ENCODE results near the gene RAB3C. TPM values are rescaled to one million over a fixed set of nuclear protein-coding genes. Genes with fewer than 3 reads are reported as not detected.

The RAB3C gene
- total and polyA plus RNA-seq, 9 donors: 0.11 to 17.2 (median 2.7) TPM

DNA sequence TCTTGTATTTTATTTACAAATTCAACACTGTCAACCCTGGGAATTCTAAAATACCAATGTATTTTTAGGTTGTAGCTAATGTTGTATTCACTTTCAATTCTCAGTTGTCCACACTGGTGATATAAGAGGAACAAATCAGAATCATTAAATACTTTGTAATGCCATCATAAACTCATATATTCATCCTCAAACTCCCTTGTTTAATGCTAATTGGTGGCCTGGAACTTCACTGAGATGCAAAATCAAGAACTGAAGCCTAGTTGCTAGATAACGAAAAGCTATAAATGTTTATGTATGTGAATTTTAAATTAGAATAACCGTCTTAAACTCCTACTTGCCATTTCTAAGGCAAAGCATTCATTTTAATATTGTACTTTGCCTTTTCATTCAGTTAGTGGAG lies 274.7 kb downstream of the RAB3C start:
- intact Hi-C loops (cut with DNase I): loop anchor here in 1 of 4 donors (10.0 kb wide), 1 partner anchor 363 kb away; the partner anchor contains the start of gene GAPT
- no peak for DNase-seq
- TF ChIP-seq POLR2A (IDR thresholded peaks at IDR 0.05) (no peak), EP300 (IDR thresholded peaks at IDR 0.05) (no peak)
- TF ChIP-seq, protein P1, sequence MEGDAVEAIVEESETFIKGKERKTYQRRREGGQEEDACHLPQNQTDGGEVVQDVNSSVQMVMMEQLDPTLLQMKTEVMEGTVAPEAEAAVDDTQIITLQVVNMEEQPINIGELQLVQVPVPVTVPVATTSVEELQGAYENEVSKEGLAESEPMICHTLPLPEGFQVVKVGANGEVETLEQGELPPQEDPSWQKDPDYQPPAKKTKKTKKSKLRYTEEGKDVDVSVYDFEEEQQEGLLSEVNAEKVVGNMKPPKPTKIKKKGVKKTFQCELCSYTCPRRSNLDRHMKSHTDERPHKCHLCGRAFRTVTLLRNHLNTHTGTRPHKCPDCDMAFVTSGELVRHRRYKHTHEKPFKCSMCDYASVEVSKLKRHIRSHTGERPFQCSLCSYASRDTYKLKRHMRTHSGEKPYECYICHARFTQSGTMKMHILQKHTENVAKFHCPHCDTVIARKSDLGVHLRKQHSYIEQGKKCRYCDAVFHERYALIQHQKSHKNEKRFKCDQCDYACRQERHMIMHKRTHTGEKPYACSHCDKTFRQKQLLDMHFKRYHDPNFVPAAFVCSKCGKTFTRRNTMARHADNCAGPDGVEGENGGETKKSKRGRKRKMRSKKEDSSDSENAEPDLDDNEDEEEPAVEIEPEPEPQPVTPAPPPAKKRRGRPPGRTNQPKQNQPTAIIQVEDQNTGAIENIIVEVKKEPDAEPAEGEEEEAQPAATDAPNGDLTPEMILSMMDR (IDR thresholded peaks at IDR 0.05): no peak
- no peak overlapping the region for H3K4me3 ChIP-seq
- no peak overlapping the region for H3K27ac ChIP-seq
- WGBS, 3 donors: 45 to 94% (median 49%) methylated on average over 2 of the region's 2 CpGs
- no peaks in the 10 kb centered on the region for H3K36me3 ChIP-seq
- H3K9me3 ChIP-seq: no peaks in the 10 kb centered on the region
- H3K27me3 ChIP-seq: no peaks in the 10 kb centered on the region
- H3K4me1 ChIP-seq (ENCODE audit: insufficient read depth): no peaks in the 10 kb centered on the region

DNA sequence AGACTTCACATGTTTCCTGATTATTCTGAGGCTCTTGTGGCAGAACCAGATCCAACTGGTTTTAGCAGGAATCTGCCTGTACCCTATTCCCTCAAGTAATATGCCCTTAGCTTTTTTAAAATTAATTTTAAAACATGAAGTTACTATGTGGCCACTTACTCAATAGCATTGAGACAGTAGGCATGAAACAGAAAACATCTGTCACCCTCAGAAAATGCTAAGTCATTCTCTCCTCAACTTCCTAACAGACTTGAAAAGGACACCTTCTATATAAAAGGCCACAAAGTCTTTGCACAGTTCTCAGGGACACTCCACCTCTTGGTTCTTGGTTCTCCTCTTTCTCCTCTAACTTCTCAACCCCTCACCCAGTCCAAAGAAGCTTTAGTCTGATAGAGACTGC lies 277.8 kb downstream of the RAB3C start:
- Histone ChIP-seq H3K27me3 (no peaks in the 10 kb centered on the region), H3K36me3 (no peaks in the 10 kb centered on the region), H3K4me3 (no peak overlapping the region), H3K4me1 (ENCODE audit: insufficient read depth) (no peaks in the 10 kb centered on the region), H3K27ac (no peak overlapping the region), H3K9me3 (no peaks in the 10 kb centered on the region)
- no peak for DNase-seq
- TF ChIP-seq, protein P1 (IDR thresholded peaks at IDR 0.05): no peak
- TF ChIP-seq EP300 (IDR thresholded peaks at IDR 0.05) (no peak), POLR2A (IDR thresholded peaks at IDR 0.05) (no peak)
- intact Hi-C loops (cut with DNase I): no loop called here

DNA sequence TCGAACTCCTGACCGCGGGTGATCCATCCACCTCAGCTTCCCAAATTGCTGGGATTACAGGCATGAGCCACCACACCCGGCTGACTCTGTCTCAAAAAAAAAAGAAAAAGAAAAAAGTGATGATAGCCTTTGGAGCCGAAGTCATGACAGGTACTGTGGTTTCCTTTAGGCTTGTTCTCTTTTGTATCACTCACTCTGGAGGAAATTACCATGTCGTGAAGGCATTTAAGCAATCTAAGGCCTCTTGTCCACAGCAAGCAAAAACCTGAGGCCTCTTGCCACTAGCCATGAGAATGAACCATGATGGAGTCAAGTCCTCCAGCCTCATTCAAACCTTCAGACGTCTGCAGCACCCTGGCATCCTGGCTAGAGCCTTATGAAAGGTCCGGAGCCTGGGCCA lies 286.1 kb downstream of the RAB3C start:
- H3K36me3 ChIP-seq: no peaks in the 10 kb centered on the region
- H3K27me3 ChIP-seq: no peaks in the 10 kb centered on the region
- DNase-seq: no peak
- no peak overlapping the region for H3K4me3 ChIP-seq
- WGBS, 3 donors: 52 to 77% (median 55%) methylated on average over 8 of the region's 8 CpGs
- no peaks in the 10 kb centered on the region for H3K9me3 ChIP-seq
- no peak overlapping the region for H3K27ac ChIP-seq
- intact Hi-C loops (cut with DNase I): no loop called here
- TF ChIP-seq, protein P1 (IDR thresholded peaks at IDR 0.05): no peak
- TF ChIP-seq EP300 (IDR thresholded peaks at IDR 0.05): no peak
- TF ChIP-seq POLR2A (IDR thresholded peaks at IDR 0.05): no peak
- no peaks in the 10 kb centered on the region for H3K4me1 ChIP-seq (ENCODE audit: insufficient read depth)

DNA sequence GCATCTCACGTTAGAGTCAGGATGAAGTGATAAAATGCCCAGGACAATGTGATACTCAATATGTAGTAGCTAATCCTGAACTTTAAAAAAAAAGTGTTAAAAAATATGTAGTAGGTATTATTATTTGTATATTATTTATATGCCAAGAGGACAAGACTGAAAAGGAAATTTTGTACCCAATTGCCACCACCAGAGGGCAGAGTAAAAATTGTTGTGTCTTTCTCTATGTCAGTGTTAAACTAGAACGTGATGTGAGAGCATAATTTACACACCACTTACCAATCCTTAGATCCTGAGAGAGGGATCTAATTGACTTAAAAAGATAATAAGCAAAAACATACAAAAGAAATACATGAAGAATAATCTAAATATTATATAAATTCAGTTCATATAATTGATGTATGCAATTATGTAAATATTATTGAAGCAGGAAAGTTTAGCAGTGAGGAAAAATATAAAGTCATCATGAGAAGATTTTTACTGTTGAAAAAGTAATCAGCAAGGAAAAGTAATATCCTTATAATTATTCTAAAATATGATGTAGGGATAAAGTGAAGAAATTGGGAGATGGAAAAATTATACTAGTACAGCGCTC lies 288.9 kb downstream of the RAB3C start:
- WGBS, 3 donors: 54 to 55% (median 55%) methylated on average over 3 of the region's 3 CpGs
- intact Hi-C loops (cut with DNase I): loop anchor here in 1 of 4 donors (10.0 kb wide), 1 partner anchor 303 kb away; no protein-coding TSS in a partner anchor
- Histone ChIP-seq H3K4me3 (no peak overlapping the region), H3K36me3 (no peaks in the 10 kb centered on the region), H3K27me3 (no peaks in the 10 kb centered on the region), H3K4me1 (ENCODE audit: insufficient read depth) (no peaks in the 10 kb centered on the region), H3K9me3 (no peaks in the 10 kb centered on the region), H3K27ac (no peak overlapping the region)
- peak in 1 of 5 donors; percentile 39 for DNase-seq
- TF ChIP-seq EP300 (IDR thresholded peaks at IDR 0.05): no peak
- TF ChIP-seq, protein P1 (IDR thresholded peaks at IDR 0.05): peak in 1 of 3 donors; percentile 44
